ENCODE data around the gene PCDHGA1. TPM values are rescaled to one million over a fixed set of nuclear protein-coding genes. Genes with fewer than 3 reads are reported as not detected.
"Not testable (repeated sequence)": the region's sequence is repeated elsewhere in the genome, so short reads cannot be mapped to it uniquely, and the experiment has no call there.

The PCDHGA1 gene
- total RNA-seq, 1 experiment from 2014 or later = 0.35 TPM

- intact Hi-C loops (cut with micrococcal nuclease) = no loop called here
- no TSS peak for BruUV-seq (replicated peaks)
- ChIA-PET CTCF (interaction anchor here (0.6 to 1.1 kb wide), 6 partner anchors 11 to 212 kb away, joined by 3 to 7 read pairs (median 4); no protein-coding TSS in a partner anchor), POLR2A (interaction anchor here (1.1 kb wide), 1 partner anchor 121 kb away, joined by 3 read pairs; no protein-coding TSS in a partner anchor)
- Mint-ChIP-seq H3K4me1 (ENCODE audit: insufficient read depth, unreplicated experiment) (no peaks in the 10 kb centered on the region), H3K27me3 (ENCODE audit: insufficient read depth, unreplicated experiment) (no peaks in the 10 kb centered on the region), H3K27ac (ENCODE audit: low read depth, unreplicated experiment) (no peak overlapping the region), H3K36me3 (ENCODE audit: insufficient read depth, unreplicated experiment) (peaks cover 5% of the 10 kb centered on the region), H3K4me3 (ENCODE audit: unreplicated experiment) (no peak overlapping the region), H3K9me3 (ENCODE audit: unreplicated experiment) (peaks cover 35% of the 10 kb centered on the region)
- DNase-seq (ENCODE audit: unreplicated experiment) = no peak
- TF ChIP-seq CTCF (IDR thresholded peaks at IDR 0.05; ENCODE audit: unreplicated experiment) = no peak
Measured at GRCh38 chr5:141403387-141403786, 73.1 kb downstream of the PCDHGA1 start.

- TF ChIP-seq CTCF (IDR thresholded peaks at IDR 0.05; ENCODE audit: unreplicated experiment) = peak; percentile 23
- peaks cover 32% of the 10 kb centered on the region for H3K9me3 Mint-ChIP-seq (ENCODE audit: unreplicated experiment)
- BruUV-seq (replicated peaks); intact Hi-C loops (cut with micrococcal nuclease); H3K27ac Mint-ChIP-seq (ENCODE audit: low read depth, unreplicated experiment); H3K36me3 Mint-ChIP-seq (ENCODE audit: insufficient read depth, unreplicated experiment); H3K4me3 Mint-ChIP-seq (ENCODE audit: unreplicated experiment); DNase-seq (ENCODE audit: unreplicated experiment); H3K4me1 Mint-ChIP-seq (ENCODE audit: insufficient read depth, unreplicated experiment); H3K27me3 Mint-ChIP-seq (ENCODE audit: insufficient read depth, unreplicated experiment); POLR2A ChIA-PET: not testable (repeated sequence)
- CTCF ChIA-PET = interaction anchor here (0.6 to 1.2 kb wide), 3 partner anchors 11 to 1299 kb away, joined by 3 read pairs; no protein-coding TSS in a partner anchor
Measured at GRCh38 chr5:141407790-141408505, 77.6 kb downstream of the PCDHGA1 start, which contains the start of gene PCDHGB6. Gene PCDHGB6, plus strand, starts transcription at chr5:141408021. Its CDS starts 182 bp downstream, at chr5:141408203.

DNA sequence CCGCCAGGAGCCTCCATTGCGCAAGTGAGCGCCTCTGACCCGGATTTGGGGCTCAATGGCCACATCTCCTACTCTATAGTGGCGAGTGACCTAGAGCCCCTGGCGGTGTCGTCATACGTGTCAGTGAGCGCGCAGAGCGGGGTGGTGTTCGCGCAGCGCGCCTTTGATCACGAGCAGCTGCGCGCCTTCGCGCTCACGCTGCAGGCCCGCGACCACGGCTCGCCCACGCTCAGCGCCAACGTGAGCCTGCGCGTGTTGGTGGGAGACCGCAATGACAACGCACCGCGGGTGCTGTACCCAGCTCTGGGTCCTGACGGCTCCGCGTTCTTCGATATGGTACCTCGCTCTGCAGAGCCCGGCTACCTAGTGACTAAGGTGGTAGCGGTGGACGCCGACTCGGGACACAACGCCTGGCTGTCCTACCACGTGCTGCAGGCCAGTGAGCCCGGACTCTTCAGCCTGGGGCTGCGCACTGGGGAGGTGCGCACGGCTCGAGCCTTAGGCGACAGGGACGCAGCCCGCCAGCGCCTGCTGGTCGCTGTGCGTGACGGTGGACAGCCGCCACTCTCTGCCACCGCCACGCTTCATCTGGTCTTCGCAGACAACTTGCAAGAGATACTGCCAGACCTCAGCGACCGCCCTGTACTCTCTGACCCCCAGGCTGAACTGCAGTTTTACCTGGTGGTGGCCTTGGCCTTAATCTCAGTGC is 79.4 kb downstream of the PCDHGA1 start:
- Mint-ChIP-seq H3K9me3 (ENCODE audit: unreplicated experiment) (peaks cover 49% of the 10 kb centered on the region), H3K4me1 (ENCODE audit: insufficient read depth, unreplicated experiment) (no peaks in the 10 kb centered on the region), H3K27me3 (ENCODE audit: insufficient read depth, unreplicated experiment) (no peaks in the 10 kb centered on the region), H3K36me3 (ENCODE audit: insufficient read depth, unreplicated experiment) (peaks cover 5% of the 10 kb centered on the region), H3K27ac (ENCODE audit: low read depth, unreplicated experiment) (no peak overlapping the region), H3K4me3 (ENCODE audit: unreplicated experiment) (no peak overlapping the region)
- no TSS peak for BruUV-seq (replicated peaks)
- intact Hi-C loops (cut with micrococcal nuclease) = loop anchor here (10.0 kb wide), 2 partner anchors 185 to 325 kb away; partner anchors contain the start of gene PCDHB14
- POLR2A ChIA-PET = no interaction called here
- TF ChIP-seq CTCF (IDR thresholded peaks at IDR 0.05; ENCODE audit: unreplicated experiment) = no peak
- CTCF ChIA-PET = interaction anchor here (0.6 kb wide), 1 partner anchor 995 kb away, joined by 3 read pairs; no protein-coding TSS in a partner anchor
- no peak for DNase-seq (ENCODE audit: unreplicated experiment)

GRCh38 chr5:141411575-141411974 is 81.3 kb downstream of the PCDHGA1 start:
- intact Hi-C loops (cut with micrococcal nuclease) = loop anchor here (10.0 kb wide), 2 partner anchors 187 to 327 kb away; partner anchors contain the start of gene PCDHB14
- CTCF ChIA-PET = interaction anchor here (0.6 to 4.2 kb wide), 3 partner anchors 66 to 113 kb away, joined by 3 to 37 read pairs (median 4); no protein-coding TSS in a partner anchor
- H3K4me3 Mint-ChIP-seq (ENCODE audit: unreplicated experiment) = no peak overlapping the region
- H3K27me3 Mint-ChIP-seq (ENCODE audit: insufficient read depth, unreplicated experiment) = no peaks in the 10 kb centered on the region
- no peak for TF ChIP-seq CTCF (IDR thresholded peaks at IDR 0.05; ENCODE audit: unreplicated experiment)
- no peak overlapping the region for H3K27ac Mint-ChIP-seq (ENCODE audit: low read depth, unreplicated experiment)
- H3K36me3 Mint-ChIP-seq (ENCODE audit: insufficient read depth, unreplicated experiment) = peaks cover 5% of the 10 kb centered on the region
- BruUV-seq (replicated peaks) = no TSS peak
- no peaks in the 10 kb centered on the region for H3K4me1 Mint-ChIP-seq (ENCODE audit: insufficient read depth, unreplicated experiment)
- POLR2A ChIA-PET = interaction anchor here (1.3 kb wide), 1 partner anchor 153 kb away, joined by 6 read pairs; no protein-coding TSS in a partner anchor
- no peak for DNase-seq (ENCODE audit: unreplicated experiment)
- peaks cover 41% of the 10 kb centered on the region for H3K9me3 Mint-ChIP-seq (ENCODE audit: unreplicated experiment)

Measured in MCF 10A (cell line).